Activated CD4-positive, alpha-beta memory T cell treated with anti-CD3 and anti-CD28 coated beads, Interleukin-2, amount 10 ng/mL, durations not matched to agents 7 days and 5 days (primary cell): Measurements from ENCODE around the gene NCAN. TPM values are rescaled to one million over a fixed set of nuclear protein-coding genes. Genes with fewer than 3 reads are reported as not detected.
A peak's percentile ranks its signal among the peaks of the same experiment; 100 is the strongest.
"Not testable (repeated sequence)": the region's sequence is repeated elsewhere in the genome, so short reads cannot be mapped to it uniquely, and the experiment has no call there.

Experiments used
- CTCF ChIA-PET: fragments of 350-600 bp; sonication (Branson Sonifier 250); formaldehyde crosslinking; loops from one replicate; lab custom pipeline; 2021; ENCODE audit warnings: antibody characterized with exemption, inconsistent platforms; lab: Charles Lee
- POLR2A ChIA-PET: fragments of 350-600 bp; sonication (Branson Sonifier 250); formaldehyde crosslinking; loops from one replicate; lab custom pipeline; 2021; ENCODE audit warnings: antibody characterized with exemption; lab: Charles Lee
- DNase-seq: peaks from one replicate; pipeline ENCODE4 v3.0.0-alpha.2; 2020
- H3K27ac Mint-ChIP-seq: one replicate; pipeline ENCODE4 v1.8.0; 2021; ENCODE audit warnings: mild to moderate bottlenecking, mixed read lengths
- H3K27me3 Mint-ChIP-seq: one replicate; pipeline ENCODE4 v1.8.0; 2021; ENCODE audit warnings: mixed read lengths
- H3K36me3 Mint-ChIP-seq: one replicate; pipeline ENCODE4 v1.8.0; 2021; ENCODE audit warnings: low read depth, mixed read lengths
- H3K4me1 Mint-ChIP-seq: one replicate; pipeline ENCODE4 v1.8.0; 2021; ENCODE audit warnings: mixed read lengths
- H3K4me3 Mint-ChIP-seq: one replicate; pipeline ENCODE4 v1.8.0; 2021; ENCODE audit warnings: mild to moderate bottlenecking, mixed read lengths
- H3K9me3 Mint-ChIP-seq: one replicate; pipeline ENCODE4 v1.8.0; 2021; ENCODE audit warnings: mixed read lengths
- total RNA-seq, 2 experiments: library from RNA; stranded (reverse); gene quantifications; one replicate each; pipeline ENCODE4 v1.2.3, GENCODE V29; 2021

NCAN gene
- total RNA-seq, 2 experiments from 2014 or later, result not detected

GRCh38 chr19:19217099-19217498 is 5.3 kb downstream of the NCAN start:
- no peak overlapping the region for H3K4me3 Mint-ChIP-seq
- peaks cover 39% of the 10 kb centered on the region for H3K27me3 Mint-ChIP-seq
- DNase-seq, result no peak
- CTCF ChIA-PET, result no interaction called here
- H3K27ac Mint-ChIP-seq, result no peak overlapping the region
- no peaks in the 10 kb centered on the region for H3K4me1 Mint-ChIP-seq
- POLR2A ChIA-PET, result no interaction called here
- no peaks in the 10 kb centered on the region for H3K9me3 Mint-ChIP-seq
- no peaks in the 10 kb centered on the region for H3K36me3 Mint-ChIP-seq

DNA sequence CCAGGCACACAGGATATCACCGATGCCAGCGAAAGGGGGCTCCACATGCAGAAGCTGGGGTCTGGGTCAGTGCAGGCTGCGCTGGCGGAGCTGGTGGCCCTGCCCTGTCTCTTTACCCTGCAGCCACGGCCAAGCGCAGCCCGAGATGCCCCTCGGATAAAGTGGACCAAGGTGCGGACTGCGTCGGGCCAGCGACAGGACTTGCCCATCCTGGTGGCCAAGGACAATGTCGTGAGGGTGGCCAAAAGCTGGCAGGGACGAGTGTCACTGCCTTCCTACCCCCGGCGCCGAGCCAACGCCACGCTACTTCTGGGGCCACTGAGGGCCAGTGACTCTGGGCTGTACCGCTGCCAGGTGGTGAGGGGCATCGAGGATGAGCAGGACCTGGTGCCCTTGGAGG is 7.2 kb downstream of the NCAN start:
- Mint-ChIP-seq H3K9me3 (no peaks in the 10 kb centered on the region), H3K27ac (no peak overlapping the region), H3K36me3 (no peaks in the 10 kb centered on the region), H3K4me3 (no peak overlapping the region), H3K4me1 (no peaks in the 10 kb centered on the region), H3K27me3 (peaks cover 29% of the 10 kb centered on the region)
- CTCF ChIA-PET, result no interaction called here
- DNase-seq, result no peak
- POLR2A ChIA-PET, result no interaction called here

DNA sequence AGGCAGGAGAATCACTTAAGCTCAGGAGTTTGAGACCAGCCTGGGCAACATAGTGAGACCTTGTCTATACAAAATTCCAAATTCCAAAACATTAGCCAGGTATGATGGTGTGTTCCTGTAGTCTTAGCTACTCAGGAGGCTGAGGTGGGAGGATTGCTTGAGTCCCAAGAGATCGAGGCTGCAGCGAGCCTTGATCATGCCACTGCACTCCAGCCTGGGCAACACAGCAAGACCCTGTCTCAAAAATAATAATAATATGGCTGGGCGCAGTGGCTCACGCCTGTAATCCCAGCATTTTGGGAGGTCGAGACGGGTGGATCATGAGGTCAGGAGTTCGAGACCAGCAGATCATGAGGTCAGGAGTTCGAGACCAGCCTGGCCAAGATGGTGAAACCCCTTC is 9.2 kb downstream of the NCAN start:
- POLR2A ChIA-PET, result interaction anchor here (1.1 kb wide), 1 partner anchor 29 kb away, joined by 3 read pairs; the partner anchor contains the start of gene BORCS8

DNA sequence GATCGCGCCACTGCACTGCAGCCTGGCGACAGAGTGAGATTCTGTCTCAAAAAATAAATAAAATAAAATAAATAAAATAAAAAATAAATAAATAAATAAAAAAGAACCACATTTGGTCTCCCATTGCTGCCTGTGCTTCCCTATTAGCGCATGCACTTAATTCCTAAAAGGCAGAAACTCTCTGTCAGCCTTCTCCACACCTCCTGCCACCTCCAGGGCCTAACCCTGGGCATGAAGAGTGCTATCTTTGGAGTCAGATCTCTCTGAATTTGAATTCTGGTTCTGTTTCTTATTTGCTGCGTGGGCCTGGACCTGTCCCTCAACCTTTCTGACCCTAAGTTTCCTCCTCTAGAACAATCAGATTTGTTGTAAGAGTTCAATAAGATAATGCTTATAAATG is 11.3 kb downstream of the NCAN start:
- H3K9me3 Mint-ChIP-seq, result no peaks in the 10 kb centered on the region
- peaks cover 13% of the 10 kb centered on the region for H3K27me3 Mint-ChIP-seq
- POLR2A ChIA-PET, result interaction anchor here (1.5 kb wide), 1 partner anchor 20 kb away, joined by 4 read pairs; the partner anchor contains the start of gene NR2C2AP
- CTCF ChIA-PET, result interaction anchor here (1.0 kb wide), 1 partner anchor 77 kb away, joined by 4 read pairs; no protein-coding TSS in a partner anchor
- H3K4me3 Mint-ChIP-seq, result no peak overlapping the region
- H3K27ac Mint-ChIP-seq, result no peak overlapping the region
- DNase-seq, result no peak
- no peaks in the 10 kb centered on the region for H3K36me3 Mint-ChIP-seq
- H3K4me1 Mint-ChIP-seq, result peaks cover 6% of the 10 kb centered on the region

More for the DNA sequence above, 9.2 kb downstream of the NCAN start:
- not testable (repeated sequence) for H3K36me3 Mint-ChIP-seq, H3K27ac Mint-ChIP-seq, H3K9me3 Mint-ChIP-seq, H3K4me1 Mint-ChIP-seq, H3K4me3 Mint-ChIP-seq, DNase-seq
- CTCF ChIA-PET, result interaction anchor here (0.6 kb wide), 1 partner anchor 47 kb away, joined by 4 read pairs; no protein-coding TSS in a partner anchor
- peaks cover 24% of the 10 kb centered on the region for H3K27me3 Mint-ChIP-seq

DNA sequence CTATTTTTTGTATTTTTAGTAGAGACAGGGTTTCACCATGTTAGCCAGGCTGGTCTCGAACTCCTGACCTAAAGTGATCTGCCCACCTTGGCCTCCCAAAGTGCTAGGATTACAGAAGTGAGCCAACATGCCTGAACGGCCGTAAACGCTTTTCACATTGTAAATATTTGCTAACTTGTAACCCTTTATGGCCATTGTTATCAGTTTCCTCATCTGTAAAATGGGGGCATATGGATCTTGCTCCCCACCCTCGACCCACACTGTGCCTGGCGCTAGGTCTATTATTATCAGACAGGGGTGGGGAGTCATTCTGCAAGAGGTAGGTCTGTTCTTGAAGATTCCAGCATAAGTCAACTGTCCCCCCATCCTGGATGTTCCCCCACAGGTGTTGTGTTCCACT is 11.9 kb downstream of the NCAN start:
- H3K27me3 Mint-ChIP-seq, result peaks cover 17% of the 10 kb centered on the region
- H3K36me3 Mint-ChIP-seq, result no peaks in the 10 kb centered on the region
- POLR2A ChIA-PET, result interaction anchor here (2.1 to 2.6 kb wide), 2 partner anchors 20 to 22 kb away, joined by 6 to 8 read pairs; partner anchors contain the start of gene NR2C2AP
- no peak for DNase-seq
- CTCF ChIA-PET, result interaction anchor here (1.6 to 2.4 kb wide), 3 partner anchors 19 to 49 kb away, joined by 4 to 9 read pairs (median 8); partner anchors contain the start of genes BORCS8 and RFXANK
- peaks cover 6% of the 10 kb centered on the region for H3K4me1 Mint-ChIP-seq
- no peak overlapping the region for H3K27ac Mint-ChIP-seq
- H3K4me3 Mint-ChIP-seq, result no peak overlapping the region
- no peaks in the 10 kb centered on the region for H3K9me3 Mint-ChIP-seq

- Mint-ChIP-seq H3K4me3 (peak overlapping the region; percentile 56), H3K27me3 (peaks cover 17% of the 10 kb centered on the region), H3K4me1 (peaks cover 6% of the 10 kb centered on the region), H3K36me3 (no peaks in the 10 kb centered on the region), H3K27ac (no peak overlapping the region), H3K9me3 (no peaks in the 10 kb centered on the region)
- DNase-seq, result no peak
- CTCF ChIA-PET, result interaction anchor here (0.7 to 2.4 kb wide), 8 partner anchors 10 to 165 kb away, joined by 3 to 10 read pairs (median 8); partner anchors contain the start of genes BORCS8 and RFXANK
- POLR2A ChIA-PET, result interaction anchor here (0.6 to 2.6 kb wide), 5 partner anchors 21 to 33 kb away, joined by 3 to 8 read pairs (median 6); partner anchors contain the start of genes BORCS8, NR2C2AP and RFXANK
Observed at GRCh38 chr19:19224150-19224851, 12.5 kb downstream of the NCAN start.

- Mint-ChIP-seq H3K27me3 (peaks cover 17% of the 10 kb centered on the region), H3K27ac (no peak overlapping the region), H3K9me3 (no peaks in the 10 kb centered on the region), H3K4me3 (peak overlapping the region; percentile 65), H3K36me3 (no peaks in the 10 kb centered on the region), H3K4me1 (peaks cover 6% of the 10 kb centered on the region)
- ChIA-PET POLR2A (interaction anchor here (0.5 to 2.6 kb wide), 6 partner anchors 22 to 35 kb away, joined by 3 to 8 read pairs (median 4); partner anchors contain the start of genes BORCS8, NR2C2AP and RFXANK), CTCF (interaction anchor here (0.7 to 2.4 kb wide), 11 partner anchors 10 to 195 kb away, joined by 3 to 10 read pairs (median 4); partner anchors contain the start of genes BORCS8 and RFXANK)
- peak; percentile 82 for DNase-seq
Observed at GRCh38 chr19:19224852-19225494, 13.2 kb downstream of the NCAN start.

DNA sequence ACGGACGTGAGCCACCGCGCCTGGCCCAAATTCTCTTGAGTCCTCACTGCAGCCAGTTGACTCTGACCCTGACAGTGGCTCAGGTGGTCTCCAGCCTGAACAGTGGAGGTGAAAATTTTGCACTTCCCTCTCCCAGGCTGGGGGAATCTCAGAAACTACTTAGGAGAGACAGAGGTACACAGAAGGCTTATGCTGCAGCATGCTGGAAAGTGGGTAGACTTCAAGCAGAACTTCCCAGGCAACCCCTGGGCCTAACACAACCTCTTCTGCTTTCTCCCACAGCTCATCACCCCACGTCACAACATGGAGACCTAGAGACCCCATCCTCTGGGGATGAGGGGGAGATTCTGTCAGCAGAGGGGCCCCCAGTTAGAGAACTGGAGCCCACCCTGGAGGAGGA is 14.4 kb downstream of the NCAN start:
- no peak for DNase-seq
- Mint-ChIP-seq H3K36me3 (no peaks in the 10 kb centered on the region), H3K4me3 (no peak overlapping the region), H3K27me3 (peaks cover 17% of the 10 kb centered on the region), H3K27ac (no peak overlapping the region), H3K4me1 (peaks cover 6% of the 10 kb centered on the region), H3K9me3 (no peaks in the 10 kb centered on the region)
- POLR2A ChIA-PET, result interaction anchor here (2.6 kb wide), 1 partner anchor 23 kb away, joined by 8 read pairs; the partner anchor contains the start of gene NR2C2AP
- CTCF ChIA-PET, result interaction anchor here (1.0 to 2.4 kb wide), 8 partner anchors 8 to 80 kb away, joined by 3 to 10 read pairs (median 8); partner anchors contain the start of genes BORCS8 and RFXANK

- no peak for DNase-seq
- H3K9me3 Mint-ChIP-seq, result no peaks in the 10 kb centered on the region
- peaks cover 17% of the 10 kb centered on the region for H3K27me3 Mint-ChIP-seq
- no peaks in the 10 kb centered on the region for H3K36me3 Mint-ChIP-seq
- ChIA-PET POLR2A (no interaction called here), CTCF (interaction anchor here (1.3 kb wide), 1 partner anchor 81 kb away, joined by 3 read pairs; no protein-coding TSS in a partner anchor)
- no peak overlapping the region for H3K4me3 Mint-ChIP-seq
- H3K4me1 Mint-ChIP-seq, result peaks cover 6% of the 10 kb centered on the region
- no peak overlapping the region for H3K27ac Mint-ChIP-seq
Observed at GRCh38 chr19:19226663-19227062, 14.9 kb downstream of the NCAN start.

DNA sequence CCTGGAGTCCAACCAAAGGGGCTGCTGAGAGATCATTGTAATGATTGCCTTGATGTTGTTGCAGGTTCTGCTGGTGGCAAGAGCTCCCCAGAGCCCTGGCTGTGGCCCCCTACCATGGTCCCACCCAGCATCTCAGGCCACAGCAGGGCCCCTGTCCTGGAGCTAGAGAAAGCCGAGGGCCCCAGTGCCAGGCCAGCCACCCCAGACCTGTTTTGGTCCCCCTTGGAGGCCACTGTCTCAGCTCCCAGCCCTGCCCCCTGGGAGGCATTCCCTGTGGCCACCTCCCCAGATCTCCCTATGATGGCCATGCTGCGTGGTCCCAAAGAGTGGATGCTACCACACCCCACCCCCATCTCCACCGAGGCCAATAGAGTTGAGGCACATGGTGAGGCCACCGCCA is 15.5 kb downstream of the NCAN start:
- H3K4me1 Mint-ChIP-seq, result peaks cover 6% of the 10 kb centered on the region
- H3K27me3 Mint-ChIP-seq, result peaks cover 19% of the 10 kb centered on the region
- H3K9me3 Mint-ChIP-seq, result no peaks in the 10 kb centered on the region
- H3K36me3 Mint-ChIP-seq, result no peaks in the 10 kb centered on the region
- no peak overlapping the region for H3K4me3 Mint-ChIP-seq
- CTCF ChIA-PET, result interaction anchor here (1.3 kb wide), 1 partner anchor 81 kb away, joined by 3 read pairs; no protein-coding TSS in a partner anchor
- POLR2A ChIA-PET, result no interaction called here
- DNase-seq, result no peak
- no peak overlapping the region for H3K27ac Mint-ChIP-seq

- Mint-ChIP-seq H3K9me3 (peaks cover 7% of the 10 kb centered on the region), H3K36me3 (no peaks in the 10 kb centered on the region), H3K4me3 (no peak overlapping the region), H3K27ac (no peak overlapping the region), H3K27me3 (peaks cover 7% of the 10 kb centered on the region), H3K4me1 (peaks cover 4% of the 10 kb centered on the region)
- ChIA-PET POLR2A (no interaction called here), CTCF (interaction anchor here (0.7 to 1.4 kb wide), 2 partner anchors 55 to 73 kb away, joined by 3 read pairs; no protein-coding TSS in a partner anchor)
- DNase-seq, result no peak
Observed at GRCh38 chr19:19229701-19230100, 17.9 kb downstream of the NCAN start.

DNA sequence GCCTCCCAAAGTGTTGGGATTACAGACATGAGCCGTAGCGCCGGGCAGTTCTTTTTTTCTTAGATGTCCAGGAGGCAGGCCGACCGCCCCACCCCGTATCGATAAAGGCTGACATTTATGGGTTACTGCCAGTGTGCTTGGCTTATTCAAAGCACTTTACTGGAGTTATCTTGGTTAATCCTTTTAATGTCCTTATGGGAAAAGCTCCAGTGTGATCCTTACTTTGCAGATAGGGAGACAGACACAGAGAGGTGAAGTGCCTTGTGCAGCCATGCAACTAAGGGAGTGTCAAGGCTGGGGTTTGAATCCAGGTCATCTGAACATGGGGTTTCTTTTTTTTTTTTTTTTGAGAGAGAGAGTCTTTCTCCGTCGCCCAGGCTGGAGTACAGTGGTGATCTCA is 19.2 kb downstream of the NCAN start:
- POLR2A ChIA-PET, result no interaction called here
- CTCF ChIA-PET, result no interaction called here

More for the DNA sequence above, 19.2 kb downstream of the NCAN start:
- no peak for DNase-seq
- H3K27ac Mint-ChIP-seq, result no peak overlapping the region
- no peaks in the 10 kb centered on the region for H3K36me3 Mint-ChIP-seq
- peaks cover 9% of the 10 kb centered on the region for H3K9me3 Mint-ChIP-seq
- no peaks in the 10 kb centered on the region for H3K4me1 Mint-ChIP-seq
- no peak overlapping the region for H3K4me3 Mint-ChIP-seq
- H3K27me3 Mint-ChIP-seq, result peaks cover 6% of the 10 kb centered on the region
